ENCODE measurements around the gene TMEM223. TPM values are rescaled to one million over a fixed set of nuclear protein-coding genes. Genes with fewer than 3 reads are reported as not detected.

Gene TMEM223
- total RNA-seq, 1 donor from 2014 or later: 14.7 TPM

GRCh38 chr11:62747475-62748160, 44.2 kb downstream of the TMEM223 start:
- no peak for TF ChIP-seq CTCF (IDR thresholded peaks at IDR 0.05)
- Mint-ChIP-seq H3K4me1 (ENCODE audit: low read depth) (peaks cover 18% of the 10 kb centered on the region), H3K36me3 (ENCODE audit: low read depth) (peaks cover 5% of the 10 kb centered on the region), H3K4me3 (ENCODE audit: unreplicated experiment) (no peak overlapping the region), H3K9me3 (ENCODE audit: low read depth) (no peaks in the 10 kb centered on the region), H3K27me3 (ENCODE audit: low read depth) (no peaks in the 10 kb centered on the region), H3K27ac (ENCODE audit: unreplicated experiment) (no peak overlapping the region)
- DNase-seq (ENCODE audit: low spot score): no peak

Small RNA genes lying within 50 kb of the gene (microRNA-seq; reads per million reads assigned to microRNA genes)
- gene MIR6514 (ENCODE audit: borderline number of aligned reads) (2.8 reads per million), gene MIR6748 (ENCODE audit: borderline number of aligned reads) (not detected)

Other genes with a start within 250 kb of the TMEM223 start
- 476 to 526 TPM (median 514 TPM) in 3 replicates for gene AHNAK, start 245.2 kb downstream of the TMEM223 start, total RNA-seq
- 1,000 to 1,202 TPM (median 1,017 TPM) in 3 replicates for gene EEF1G, start 218.1 kb downstream of the TMEM223 start, total RNA-seq
- 9.6 to 15.2 TPM (median 11.8 TPM) in 3 replicates for gene TUT1, start 200.5 kb downstream of the TMEM223 start, total RNA-seq
- gene MTA2, start 190.1 kb downstream of the TMEM223 start, total RNA-seq: 81.7 to 89.3 TPM (median 83.0 TPM) in 3 replicates
- 55.2 to 76.6 TPM (median 58.9 TPM) in 3 replicates for gene EML3, start 179.2 kb downstream of the TMEM223 start, total RNA-seq
- 2.4 to 5.8 TPM (median 3.5 TPM) in 3 replicates for gene ROM1, start 178.7 kb downstream of the TMEM223 start, total RNA-seq
- 35.3 to 40.1 TPM (median 37.7 TPM) in 3 replicates for gene B3GAT3, start 170.0 kb downstream of the TMEM223 start, total RNA-seq
- gene GANAB, start 145.4 kb downstream of the TMEM223 start, total RNA-seq: 348 to 394 TPM (median 359 TPM) in 3 replicates
- gene INTS5, start 138.7 kb downstream of the TMEM223 start, total RNA-seq: 17.0 to 18.1 TPM (median 17.2 TPM) in 3 replicates
- gene C11orf98, start 126.8 kb downstream of the TMEM223 start, total RNA-seq: 39.0 to 61.1 TPM (median 47.5 TPM) in 3 replicates
- 7.8 to 8.4 TPM (median 8.4 TPM) in 3 replicates for gene CSKMT, start 126.7 kb downstream of the TMEM223 start, total RNA-seq
- gene UQCC3, start 120.3 kb downstream of the TMEM223 start, total RNA-seq: 4.8 to 5.7 TPM (median 5.5 TPM) in 3 replicates
- gene LBHD1, start 119.7 kb downstream of the TMEM223 start, total RNA-seq: 2.8 to 8.3 TPM (median 4.2 TPM) in 3 replicates
- gene UBXN1, start 112.9 kb downstream of the TMEM223 start, total RNA-seq: 72.0 to 82.2 TPM (median 81.6 TPM) in 3 replicates
- 0.20 to 0.51 TPM (median 0.21 TPM) in 3 replicates for gene LRRN4CL, start 102.5 kb downstream of the TMEM223 start, total RNA-seq
- 36.6 to 76.0 TPM (median 43.2 TPM) in 3 replicates for gene BSCL2, start 84.6 kb downstream of the TMEM223 start, total RNA-seq
- not detected in 3 replicates for gene GNG3, start 84.3 kb downstream of the TMEM223 start, total RNA-seq
- 43.6 to 53.8 TPM (median 45.6 TPM) in 3 replicates for gene HNRNPUL2, start 64.5 kb downstream of the TMEM223 start, total RNA-seq
- gene TTC9C, start 63.5 kb downstream of the TMEM223 start, total RNA-seq: 33.0 to 36.8 TPM (median 36.7 TPM) in 3 replicates
- gene ZBTB3, start 37.8 kb downstream of the TMEM223 start, total RNA-seq: 10.2 to 13.0 TPM (median 11.3 TPM) in 3 replicates
- 75.9 to 77.8 TPM (median 77.0 TPM) in 3 replicates for gene POLR2G, start 30.4 kb downstream of the TMEM223 start, total RNA-seq
- 18.8 to 31.0 TPM (median 21.4 TPM) in 3 replicates for gene TAF6L, start 20.6 kb downstream of the TMEM223 start, total RNA-seq
- gene TMEM179B, start 4.6 kb downstream of the TMEM223 start, total RNA-seq: 29.4 to 44.9 TPM (median 35.1 TPM) in 3 replicates
- 51.3 to 69.5 TPM (median 52.4 TPM) in 3 replicates for gene NXF1, start 13.4 kb upstream of the TMEM223 start, total RNA-seq
- gene STX5, start 40.0 kb upstream of the TMEM223 start, total RNA-seq: 44.0 to 52.2 TPM (median 45.5 TPM) in 3 replicates
- 0.65 TPM in 1 of 3 replicates, not detected in the others for gene TEX54, start 40.8 kb upstream of the TMEM223 start, total RNA-seq
- gene WDR74, start 47.6 kb upstream of the TMEM223 start, total RNA-seq: 26.4 to 27.9 TPM (median 27.3 TPM) in 3 replicates
- gene SLC3A2, start 88.9 kb upstream of the TMEM223 start, total RNA-seq: 125 to 380 TPM (median 374 TPM) in 3 replicates
- gene CHRM1, start 129.4 kb upstream of the TMEM223 start, total RNA-seq: not detected in 3 replicates
- gene SLC22A6, start 193.0 kb upstream of the TMEM223 start, total RNA-seq: not detected in 3 replicates
- not detected in 3 replicates for gene SLC22A8, start 223.8 kb upstream of the TMEM223 start, total RNA-seq